ENCODE measurements around the gene CKMT1B. TPM values are rescaled to one million over a fixed set of nuclear protein-coding genes. Genes with fewer than 3 reads are reported as not detected.

Gene CKMT1B
- total and polyA plus RNA-seq, 8 donors = 14.0 to 118 (median 34.1) TPM

Small RNAs within 50 kb of the gene (small RNA-seq; reads per million reads assigned to genes)
- gene PDIA3P2 (0 reads per million in 4 donors), gene RNU6-554P (0 reads per million in 4 donors), gene RNU6-610P (0 reads per million in 4 donors)

Other genes starting within 250 kb of the CKMT1B start
- gene ZSCAN29, start 223.0 kb upstream of the CKMT1B start, total RNA-seq = 10 to 100 TPM in 4 of 5 donors, 1 to 10 TPM in 1; 8.5 to 45.5 (median 36.7) TPM
- 1 to 10 TPM; 4.5 to 7.8 (median 6.1) TPM for gene ZSCAN29, start 223.0 kb upstream of the CKMT1B start, polyA plus RNA-seq
- gene TUBGCP4, start 222.9 kb upstream of the CKMT1B start, total RNA-seq = 10 to 100 TPM in 4 of 5 donors, 1 to 10 TPM in 1; 4.1 to 50.4 (median 19.5) TPM
- gene TUBGCP4, start 222.9 kb upstream of the CKMT1B start, polyA plus RNA-seq = 1 to 10 TPM; 2.6 to 4.9 (median 4.0) TPM
- gene TP53BP1, start 100.9 kb upstream of the CKMT1B start, total RNA-seq = 10 to 100 TPM; 11.1 to 85.7 (median 26.7) TPM
- 1 to 10 TPM; 3.3 to 9.0 (median 3.8) TPM for gene TP53BP1, start 100.9 kb upstream of the CKMT1B start, polyA plus RNA-seq
- 10 to 100 TPM in 1 of 5 donors, 1 to 10 TPM in 4; 4.8 to 10.1 (median 5.9) TPM for gene MAP1A, start 76.4 kb upstream of the CKMT1B start, total RNA-seq
- gene MAP1A, start 76.4 kb upstream of the CKMT1B start, polyA plus RNA-seq = 1 to 10 TPM in 2 of 3 donors, under 1 TPM in 1; 0.61 to 2.2 (median 1.4) TPM
- 100 to 1,000 TPM in 1 of 5 donors, 10 to 100 TPM in 4; 34.1 to 160 (median 69.2) TPM for gene PPIP5K1, start 3.8 kb upstream of the CKMT1B start, total RNA-seq
- 1 to 10 TPM; 4.0 to 8.4 (median 5.0) TPM for gene PPIP5K1, start 3.8 kb upstream of the CKMT1B start, polyA plus RNA-seq
- gene STRC, start 24.8 kb downstream of the CKMT1B start, total RNA-seq = 1 to 10 TPM in 3 of 5 donors, under 1 TPM in 1, not detected in 1; 0.58 to 5.8 (median 3.1) TPM
- gene STRC, start 24.8 kb downstream of the CKMT1B start, polyA plus RNA-seq = under 1 TPM; 0.25 to 0.78 (median 0.31) TPM
- 1 to 10 TPM in 4 of 5 donors, under 1 TPM in 1; 0.45 to 7.8 (median 3.5) TPM for gene CATSPER2, start 54.8 kb downstream of the CKMT1B start, total RNA-seq
- gene CATSPER2, start 54.8 kb downstream of the CKMT1B start, polyA plus RNA-seq = 1 to 10 TPM; 1.1 to 4.5 (median 2.5) TPM
- 100 to 1,000 TPM in 2 of 5 donors, 10 to 100 TPM in 1, 1 to 10 TPM in 1, under 1 TPM in 1; 0.89 to 142 (median 50.6) TPM for gene CKMT1A, start 99.8 kb downstream of the CKMT1B start, total RNA-seq
- gene CKMT1A, start 99.8 kb downstream of the CKMT1B start, polyA plus RNA-seq = 10 to 100 TPM; 18.7 to 32.5 (median 25.7) TPM
- 100 to 1,000 TPM in 2 of 5 donors, 10 to 100 TPM in 3; 16.3 to 227 (median 66.6) TPM for gene PDIA3, start 152.4 kb downstream of the CKMT1B start, total RNA-seq
- 100 to 1,000 TPM in 2 of 3 donors, 10 to 100 TPM in 1; 34.7 to 168 (median 112) TPM for gene PDIA3, start 152.4 kb downstream of the CKMT1B start, polyA plus RNA-seq
- gene ELL3, start 182.9 kb downstream of the CKMT1B start, total RNA-seq = 100 to 1,000 TPM in 1 of 5 donors, 10 to 100 TPM in 3, 1 to 10 TPM in 1; 8.1 to 131 (median 45.4) TPM
- 10 to 100 TPM in 1 of 3 donors, 1 to 10 TPM in 2; 4.0 to 14.2 (median 5.6) TPM for gene ELL3, start 182.9 kb downstream of the CKMT1B start, polyA plus RNA-seq
- 1,000 to 10,000 TPM in 1 of 5 donors, 100 to 1,000 TPM in 4; 276 to 1,195 (median 526) TPM for gene SERF2, start 198.3 kb downstream of the CKMT1B start, total RNA-seq
- gene SERF2, start 198.3 kb downstream of the CKMT1B start, polyA plus RNA-seq = 1,000 to 10,000 TPM; 2,001 to 3,403 (median 2,340) TPM
- not detected for gene SERINC4, start 206.2 kb downstream of the CKMT1B start, total RNA-seq
- under 1 TPM in 2 of 3 donors, not detected in 1; 0.37 to 0.55 TPM for gene SERINC4, start 206.2 kb downstream of the CKMT1B start, polyA plus RNA-seq
- 10 to 100 TPM in 4 of 5 donors, 1 to 10 TPM in 1; 1.8 to 61.6 (median 24.1) TPM for gene HYPK, start 206.6 kb downstream of the CKMT1B start, total RNA-seq
- gene HYPK, start 206.6 kb downstream of the CKMT1B start, polyA plus RNA-seq = 10 to 100 TPM in 2 of 3 donors, 1 to 10 TPM in 1; 5.3 to 56.4 (median 12.9) TPM
- 10 to 100 TPM in 2 of 5 donors, 1 to 10 TPM in 3; 1.2 to 20.3 (median 4.6) TPM for gene MFAP1, start 230.7 kb downstream of the CKMT1B start, total RNA-seq
- 10 to 100 TPM in 2 of 3 donors, 1 to 10 TPM in 1; 9.7 to 17.7 (median 16.6) TPM for gene MFAP1, start 230.7 kb downstream of the CKMT1B start, polyA plus RNA-seq
- gene WDR76, start 233.0 kb downstream of the CKMT1B start, total RNA-seq = 10 to 100 TPM in 1 of 5 donors, 1 to 10 TPM in 4; 1.2 to 14.5 (median 4.0) TPM
- 1 to 10 TPM; 3.2 to 4.0 (median 3.6) TPM for gene WDR76, start 233.0 kb downstream of the CKMT1B start, polyA plus RNA-seq